Fibroblast of pulmonary artery (primary cell): ENCODE measurements around the gene ZNF664.

Experiments used
- DNase-seq: peaks from one replicate; pipeline ENCODE4 v3.0.0-alpha.2; 2010; ENCODE audit warnings: low read depth
- H3K4me3 ChIP-seq: replicated peaks from 2 replicates; pipeline ENCODE4 v1.5.1; 2011; ENCODE audit warnings: low read depth, mild to moderate bottlenecking, control low read depth, low read length, moderate library complexity
- CTCF ChIP-seq: IDR thresholded peaks from 2 replicates; pipeline ENCODE4 v1.5.1; 2011; ENCODE audit warnings: mild to moderate bottlenecking, control low read depth, low read length, inconsistent platforms; ENCODE audit errors: missing control alignments

The ZNF664 gene

GRCh38 chr12:123972457-123973401 lies at the start of gene ZNF664, which contains the start of gene CCDC92:
ZNF664 (plus strand) TSS chr12:123973215; CDS start chr12:124012145, 38,930 bp downstream.
CCDC92 (minus strand) TSS chr12:123972831; CDS start chr12:123944305, 28,526 bp downstream.
- DNase-seq = peak; percentile 90
- TF ChIP-seq CTCF = no peak
- peak within 1 kb of the TSS; percentile 72 for H3K4me3 ChIP-seq

DNA sequence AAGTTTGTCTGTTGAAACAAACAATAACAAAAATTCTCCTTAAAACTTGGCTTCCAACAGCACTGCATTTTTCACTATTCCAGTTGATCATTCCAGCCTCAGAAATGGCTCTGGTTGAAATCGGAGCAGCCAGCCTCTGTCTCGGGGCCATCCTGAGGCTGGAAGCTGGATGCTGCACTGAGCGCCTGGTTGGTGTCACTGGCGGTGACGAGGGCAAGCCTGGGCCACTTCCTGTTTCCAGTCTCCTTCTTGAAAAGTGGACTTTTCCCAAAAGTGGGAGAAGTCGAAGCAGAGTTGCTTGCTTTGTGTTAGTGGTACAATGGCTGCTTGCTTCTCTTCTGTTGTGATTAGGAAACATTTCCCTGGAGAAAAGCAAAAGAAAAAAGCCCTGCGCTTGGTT lies 49.1 kb upstream of the ZNF664 start:
- TF ChIP-seq CTCF = no peak

DNA sequence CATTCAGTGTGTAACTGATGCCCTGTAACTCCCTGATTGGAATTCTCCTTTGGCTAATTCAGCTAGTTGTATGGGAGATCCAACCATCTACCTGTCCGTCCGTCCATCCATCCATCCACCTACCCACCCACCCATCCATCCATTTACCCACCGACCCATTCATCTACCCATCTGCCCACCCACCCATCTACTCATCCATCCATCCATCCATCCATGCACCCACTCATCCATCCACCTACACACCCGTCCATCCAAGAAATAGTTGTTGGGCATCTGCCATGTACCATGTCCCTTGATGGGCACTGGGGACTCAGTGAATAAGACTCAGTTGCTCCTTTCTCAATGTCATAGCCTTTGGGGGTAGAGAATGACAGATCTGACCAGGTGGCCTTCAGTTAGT lies 48.5 kb upstream of the ZNF664 start:
- no peak overlapping the region for H3K4me3 ChIP-seq
- DNase-seq = no peak
- no peak for TF ChIP-seq CTCF

More for the DNA sequence above, 49.1 kb upstream of the ZNF664 start:
- DNase-seq = no peak
- no peak overlapping the region for H3K4me3 ChIP-seq

- DNase-seq = no peak
- no peak overlapping the region for H3K4me3 ChIP-seq
- no peak for TF ChIP-seq CTCF
These were observed 44.6 kb upstream of the ZNF664 start for GRCh38 chr12:123928274-123928865.

DNA sequence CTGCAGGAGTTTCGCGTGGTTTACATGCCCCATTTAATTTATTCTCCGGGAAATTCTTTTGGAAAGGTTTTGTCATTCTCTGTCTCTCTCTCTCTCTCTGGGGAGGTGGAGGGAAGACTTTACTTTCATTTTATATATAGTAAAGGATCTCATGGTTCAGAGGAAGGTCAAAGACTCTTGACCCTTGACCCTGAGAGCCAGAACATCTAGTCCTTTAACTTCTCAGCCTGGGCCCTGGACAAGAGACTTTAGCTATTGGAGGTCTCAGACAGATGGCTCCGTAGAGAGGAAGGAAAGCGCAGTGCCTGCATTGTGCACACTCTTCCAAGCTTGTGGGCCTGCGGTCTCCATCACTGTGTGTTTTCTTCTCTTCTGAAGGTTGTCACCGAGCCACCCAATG lies 44.1 kb upstream of the ZNF664 start:
- DNase-seq = no peak
- TF ChIP-seq CTCF = no peak
- H3K4me3 ChIP-seq = no peak overlapping the region

DNA sequence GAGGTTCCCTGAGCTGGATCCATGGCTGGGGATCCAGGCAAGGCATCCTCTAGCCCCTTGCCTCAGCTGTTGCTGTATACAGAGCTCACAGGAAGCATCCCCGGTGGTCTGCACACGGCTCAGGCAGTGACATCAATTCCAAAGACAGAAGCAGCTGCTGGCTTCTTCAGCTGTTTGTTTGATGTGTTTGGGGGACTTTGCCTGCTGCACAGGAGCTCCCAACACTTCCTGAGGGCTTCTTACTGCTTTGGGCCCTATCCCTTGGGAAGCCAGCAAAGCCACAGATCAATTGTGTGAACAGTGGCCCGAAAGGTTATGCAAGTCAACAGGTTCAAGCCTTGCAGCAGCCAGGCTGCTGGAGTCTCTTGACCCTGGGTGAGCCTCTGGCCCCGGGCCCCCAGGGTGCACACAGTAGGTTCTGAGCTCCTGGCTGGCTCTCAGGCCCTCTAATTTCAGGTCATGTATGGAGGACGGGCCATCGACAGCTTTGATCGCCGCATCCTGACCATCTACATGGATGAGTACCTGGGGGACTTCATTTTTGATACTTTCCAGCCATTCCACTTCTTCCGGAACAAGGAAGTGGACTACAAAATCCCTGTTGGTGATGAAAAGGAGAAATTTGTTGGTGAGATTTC lies 43.0 kb upstream of the ZNF664 start:
- DNase-seq = no peak
- no peak overlapping the region for H3K4me3 ChIP-seq
- no peak for TF ChIP-seq CTCF
